Nephron progenitor cell (in vitro differentiated cells): ENCODE data around the gene HSDL2.

Experiments used
- DNase-seq: peaks from one replicate; pipeline ENCODE4 v3.0.0; 2021
- H3K27ac Mint-ChIP-seq: 2 replicates; pipeline ENCODE4 v1.8.0; 2021; ENCODE audit warnings: mild to moderate bottlenecking, moderate library complexity, mixed read lengths
- H3K27me3 Mint-ChIP-seq: 2 replicates; pipeline ENCODE4 v1.8.0; 2021; ENCODE audit warnings: mild to moderate bottlenecking, low read depth, mixed read lengths; ENCODE audit not compliant: poor library complexity
- H3K36me3 Mint-ChIP-seq: 2 replicates; pipeline ENCODE4 v1.8.0; 2021; ENCODE audit warnings: low read depth, mixed read lengths
- H3K4me1 Mint-ChIP-seq: 2 replicates; pipeline ENCODE4 v1.8.0; 2021; ENCODE audit warnings: mixed read lengths
- H3K4me3 Mint-ChIP-seq: 2 replicates; pipeline ENCODE4 v1.8.0; 2021; ENCODE audit warnings: mild to moderate bottlenecking, moderate library complexity, mixed read lengths
- H3K9me3 Mint-ChIP-seq: 2 replicates; pipeline ENCODE4 v1.8.0; 2021; ENCODE audit warnings: mild to moderate bottlenecking, moderate library complexity, mixed read lengths
- CTCF ChIP-seq: fragments of 200-600 bp; sonication (generic); IDR thresholded peaks from 2 replicates; pipeline ENCODE4 v1.5.0; 2021; ENCODE audit warnings: antibody characterized with exemption

The HSDL2 gene

GRCh38 chr9:112446526-112446925 is 66.6 kb downstream of the HSDL2 start:
- H3K4me1 Mint-ChIP-seq: peaks cover 14% of the 10 kb centered on the region
- H3K4me3 Mint-ChIP-seq: no peak overlapping the region
- H3K27me3 Mint-ChIP-seq: no peaks in the 10 kb centered on the region
- no peaks in the 10 kb centered on the region for H3K9me3 Mint-ChIP-seq
- no peak for DNase-seq
- peaks cover 10% of the 10 kb centered on the region for H3K36me3 Mint-ChIP-seq
- no peak overlapping the region for H3K27ac Mint-ChIP-seq
- TF ChIP-seq CTCF: no peak

GRCh38 chr9:112447283-112447761 is 67.4 kb downstream of the HSDL2 start:
- no peak for DNase-seq
- no peak overlapping the region for H3K4me3 Mint-ChIP-seq
- H3K27me3 Mint-ChIP-seq: no peaks in the 10 kb centered on the region
- peaks cover 14% of the 10 kb centered on the region for H3K4me1 Mint-ChIP-seq
- H3K36me3 Mint-ChIP-seq: peaks cover 7% of the 10 kb centered on the region
- TF ChIP-seq CTCF: no peak
- H3K9me3 Mint-ChIP-seq: no peaks in the 10 kb centered on the region
- peak overlapping the region; percentile 79 for H3K27ac Mint-ChIP-seq

GRCh38 chr9:112462855-112463254 is 82.9 kb downstream of the HSDL2 start:
- H3K9me3 Mint-ChIP-seq: peaks cover 28% of the 10 kb centered on the region
- no peak for TF ChIP-seq CTCF
- no peak overlapping the region for H3K27ac Mint-ChIP-seq
- no peak for DNase-seq
- H3K4me1 Mint-ChIP-seq: no peaks in the 10 kb centered on the region
- H3K27me3 Mint-ChIP-seq: no peaks in the 10 kb centered on the region
- H3K36me3 Mint-ChIP-seq: peaks cover 81% of the 10 kb centered on the region
- no peak overlapping the region for H3K4me3 Mint-ChIP-seq

- Mint-ChIP-seq H3K9me3 (peaks cover 28% of the 10 kb centered on the region), H3K27ac (no peak overlapping the region), H3K4me3 (no peak overlapping the region), H3K36me3 (peaks cover 66% of the 10 kb centered on the region), H3K4me1 (no peaks in the 10 kb centered on the region), H3K27me3 (no peaks in the 10 kb centered on the region)
- DNase-seq: no peak
- no peak for TF ChIP-seq CTCF
These were observed 85.4 kb downstream of the HSDL2 start for GRCh38 chr9:112465352-112465751.

GRCh38 chr9:112472996-112473395 is 93.1 kb downstream of the HSDL2 start:
- peaks cover 54% of the 10 kb centered on the region for H3K36me3 Mint-ChIP-seq
- no peak overlapping the region for H3K27ac Mint-ChIP-seq
- no peak overlapping the region for H3K4me3 Mint-ChIP-seq
- no peaks in the 10 kb centered on the region for H3K27me3 Mint-ChIP-seq
- no peaks in the 10 kb centered on the region for H3K4me1 Mint-ChIP-seq
- no peak for TF ChIP-seq CTCF
- H3K9me3 Mint-ChIP-seq: peaks cover 31% of the 10 kb centered on the region
- DNase-seq: no peak

- no peak for DNase-seq
- Mint-ChIP-seq H3K27ac (no peak overlapping the region), H3K4me3 (no peak overlapping the region), H3K9me3 (peaks cover 39% of the 10 kb centered on the region), H3K4me1 (no peaks in the 10 kb centered on the region), H3K36me3 (peaks cover 62% of the 10 kb centered on the region), H3K27me3 (no peaks in the 10 kb centered on the region)
- no peak for TF ChIP-seq CTCF
These were observed 94.1 kb downstream of the HSDL2 start for GRCh38 chr9:112473986-112474385.
